ENCODE measurements around the gene BPIFB4.

- TF ChIP-seq RAD21 (CRISPR knock-in tag; conservative IDR thresholded peaks at IDR 0.05 in 1 of 2, IDR thresholded peaks at IDR 0.05 in 1 of 2) = no peak
- no peak for TF ChIP-seq NKRF (IDR thresholded peaks at IDR 0.05; ENCODE audit: borderline replicate concordance)
- TF ChIP-seq BHLHE40 (IDR thresholded peaks at IDR 0.05; ENCODE audit: low read length) = no peak
- TF ChIP-seq CREB1 (IDR thresholded peaks at IDR 0.05) = no peak
- no peak for TF ChIP-seq CREB1 (CRISPR knock-in tag; IDR thresholded peaks at IDR 0.05)
- no peak for TF ChIP-seq CTCF (IDR thresholded peaks at IDR 0.05 in 2 of 3, conservative IDR thresholded peaks at IDR 0.05 in 1 of 3; ENCODE audit: insufficient read depth in 2 of 3, low read depth in 1 of 3, low read length in 3 of 3)
- TF ChIP-seq YY1 (IDR thresholded peaks at IDR 0.05; ENCODE audit: borderline replicate concordance in 1 of 3, control insufficient read depth in 1 of 3, extremely low read depth in 1 of 3, insufficient read depth in 3 of 3, insufficient read length in 1 of 3, insufficient replicate concordance in 2 of 3, low read depth in 1 of 3, low read length in 2 of 3) = no peak
- no peak for TF ChIP-seq FOXP1 (CRISPR knock-in tag; IDR thresholded peaks at IDR 0.05)
- no peak for TF ChIP-seq ZNF253 (CRISPR knock-in tag; conservative IDR thresholded peaks at IDR 0.05)
- no peak for TF ChIP-seq REST (IDR thresholded peaks at IDR 0.05; ENCODE audit: borderline replicate concordance)
- TF ChIP-seq REST (CRISPR knock-in tag; IDR thresholded peaks at IDR 0.05; ENCODE audit: low read depth) = no peak
- TF ChIP-seq CGGBP1 (CRISPR knock-in tag; IDR thresholded peaks at IDR 0.05) = no peak
- no peak for TF ChIP-seq FOS (IDR thresholded peaks at IDR 0.05; ENCODE audit: extremely low read depth, insufficient read length)
- TF ChIP-seq CAMTA2 (CRISPR knock-in tag; conservative IDR thresholded peaks at IDR 0.05) = no peak
Measured at GRCh38 chr20:33108661-33109060, 29.2 kb downstream of the BPIFB4 start.

Measured in K562 (cell line).